SU-DHL-6 (cell line): Measurements from ENCODE around the gene STOM.

Experiments
- EZH2phosphoT487 ChIP-seq: fragments of 200-600 bp; sonication (generic), shearing (Covaris generic); conservative IDR thresholded peaks from 2 replicates; pipeline ENCODE4 v1.6.1; 2018; ENCODE audit warnings: mild to moderate bottlenecking, antibody characterized with exemption, low read length, moderate library complexity, mixed read lengths
- TF ChIP-seq, protein P1 (sequence below): fragments of 200-600 bp; sonication (generic); IDR thresholded peaks from one replicate; pipeline ENCODE4 v1.5.1; 2017; ENCODE audit warnings: antibody characterized with exemption, mild to moderate bottlenecking, low read length, moderate library complexity; ENCODE audit not compliant: insufficient read depth, poor library complexity, severe bottlenecking

GRCh38 chr9:121360601-121361374 is 9.3 kb downstream of the STOM start:
- TF ChIP-seq, protein P1, sequence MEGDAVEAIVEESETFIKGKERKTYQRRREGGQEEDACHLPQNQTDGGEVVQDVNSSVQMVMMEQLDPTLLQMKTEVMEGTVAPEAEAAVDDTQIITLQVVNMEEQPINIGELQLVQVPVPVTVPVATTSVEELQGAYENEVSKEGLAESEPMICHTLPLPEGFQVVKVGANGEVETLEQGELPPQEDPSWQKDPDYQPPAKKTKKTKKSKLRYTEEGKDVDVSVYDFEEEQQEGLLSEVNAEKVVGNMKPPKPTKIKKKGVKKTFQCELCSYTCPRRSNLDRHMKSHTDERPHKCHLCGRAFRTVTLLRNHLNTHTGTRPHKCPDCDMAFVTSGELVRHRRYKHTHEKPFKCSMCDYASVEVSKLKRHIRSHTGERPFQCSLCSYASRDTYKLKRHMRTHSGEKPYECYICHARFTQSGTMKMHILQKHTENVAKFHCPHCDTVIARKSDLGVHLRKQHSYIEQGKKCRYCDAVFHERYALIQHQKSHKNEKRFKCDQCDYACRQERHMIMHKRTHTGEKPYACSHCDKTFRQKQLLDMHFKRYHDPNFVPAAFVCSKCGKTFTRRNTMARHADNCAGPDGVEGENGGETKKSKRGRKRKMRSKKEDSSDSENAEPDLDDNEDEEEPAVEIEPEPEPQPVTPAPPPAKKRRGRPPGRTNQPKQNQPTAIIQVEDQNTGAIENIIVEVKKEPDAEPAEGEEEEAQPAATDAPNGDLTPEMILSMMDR = no peak
- TF ChIP-seq EZH2phosphoT487 = no peak
